GM18517 (cell line): ENCODE data around the gene DPYD.

ENCODE experiments used
- ATAC-seq: cut with Tn5 transposase; IDR thresholded peaks from one replicate; pipeline ENCODE4 v1.9.1; 2021; ENCODE audit warnings: mild to moderate bottlenecking, moderate library complexity; ENCODE audit not compliant: unreplicated experiment

DPYD gene

DNA sequence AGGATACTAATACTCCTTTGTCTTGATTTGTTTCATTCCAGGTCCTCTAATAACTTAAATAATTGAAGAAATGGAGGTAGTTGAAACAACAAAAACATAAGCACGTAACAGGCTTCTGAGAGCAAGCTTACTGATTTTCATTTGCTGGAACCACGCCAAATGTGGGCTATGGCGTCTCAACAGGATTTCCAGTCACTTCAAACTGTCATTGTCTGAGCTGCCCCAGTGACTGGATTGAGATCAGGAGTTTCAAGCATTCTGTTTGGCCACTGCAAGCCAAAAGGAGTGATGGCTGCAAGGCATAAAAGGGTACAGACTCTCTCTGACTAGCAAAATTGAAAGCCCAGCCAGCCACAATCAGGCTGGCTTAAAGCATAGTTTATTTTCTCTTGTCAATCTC is 289.9 kb downstream of the DPYD start:
- ATAC-seq = no peak

DNA sequence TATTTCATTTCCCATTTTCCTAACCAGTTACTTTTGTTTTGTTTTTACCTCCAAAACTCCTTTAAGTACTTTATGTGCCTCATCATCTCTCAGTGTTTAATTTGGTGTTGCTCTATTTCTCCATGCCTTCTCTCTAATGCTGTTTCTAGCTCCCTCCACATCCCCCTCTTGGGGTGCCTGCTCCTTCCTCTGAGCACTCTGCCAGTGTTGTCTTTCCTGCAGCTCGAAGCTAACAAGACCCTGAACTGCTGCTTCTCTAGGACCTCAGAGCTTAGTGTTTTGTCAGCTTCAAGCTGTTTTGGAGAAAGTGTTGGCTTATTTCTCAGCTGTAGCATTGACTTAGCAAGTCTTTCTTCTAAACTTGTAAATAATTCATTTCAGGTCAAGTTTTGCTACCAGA is 290.6 kb downstream of the DPYD start:
- no peak for ATAC-seq

DNA sequence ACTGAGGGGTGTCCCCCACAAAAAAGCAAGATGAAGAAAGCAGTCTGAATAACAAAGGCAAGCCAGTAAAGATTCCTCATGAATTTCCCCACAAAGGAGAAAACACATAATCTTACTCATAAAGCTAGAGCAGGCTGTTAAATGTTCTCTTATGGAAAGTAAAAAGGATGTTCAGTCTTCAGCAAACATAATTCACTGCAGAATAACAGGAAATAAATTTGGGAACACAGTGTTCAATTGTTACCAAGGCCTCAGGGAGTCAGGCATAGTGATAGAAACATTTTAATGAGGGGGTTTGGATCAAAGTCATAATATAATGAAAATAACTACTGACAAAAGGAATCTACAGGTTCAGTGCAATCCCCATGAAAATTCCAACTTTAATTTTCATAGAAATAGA is 297.6 kb downstream of the DPYD start:
- ATAC-seq = no peak

DNA sequence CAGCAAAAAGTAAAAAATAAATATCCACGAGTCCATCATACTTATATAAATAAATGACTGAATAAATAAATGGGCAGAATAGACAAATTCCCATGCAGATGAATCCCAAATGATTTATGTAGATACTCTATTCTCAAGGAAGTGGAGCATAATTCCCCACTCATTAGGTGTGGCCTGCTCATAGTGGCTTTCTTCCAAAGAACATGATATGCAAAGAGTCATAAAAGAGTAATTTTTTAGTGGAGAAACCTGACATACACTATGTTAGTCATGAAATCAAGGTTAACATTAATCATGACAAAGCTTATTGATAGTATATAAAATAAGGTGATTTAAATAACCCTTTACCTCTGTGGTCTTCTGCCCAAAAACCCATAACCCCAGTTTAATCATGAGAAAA is 298.9 kb downstream of the DPYD start:
- no peak for ATAC-seq

DNA sequence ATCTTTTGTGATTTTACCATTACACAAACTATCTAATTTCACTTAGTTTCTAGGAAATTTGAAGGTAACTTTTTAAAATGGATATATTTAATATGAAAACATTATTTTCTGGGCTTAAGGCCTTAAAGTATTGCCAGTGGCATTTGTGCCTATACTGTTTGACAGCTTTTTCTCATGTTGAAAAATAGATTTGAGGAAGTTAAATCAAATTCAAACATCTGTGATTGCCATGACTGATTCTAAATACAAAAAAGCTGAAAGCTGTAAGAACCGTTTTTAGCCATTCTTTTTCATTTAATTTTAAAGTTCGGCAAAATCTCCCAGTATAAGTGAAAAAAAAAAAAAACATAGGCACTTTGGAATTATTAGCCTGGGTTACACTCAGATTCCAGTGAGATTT is 301.1 kb downstream of the DPYD start:
- no peak for ATAC-seq

DNA sequence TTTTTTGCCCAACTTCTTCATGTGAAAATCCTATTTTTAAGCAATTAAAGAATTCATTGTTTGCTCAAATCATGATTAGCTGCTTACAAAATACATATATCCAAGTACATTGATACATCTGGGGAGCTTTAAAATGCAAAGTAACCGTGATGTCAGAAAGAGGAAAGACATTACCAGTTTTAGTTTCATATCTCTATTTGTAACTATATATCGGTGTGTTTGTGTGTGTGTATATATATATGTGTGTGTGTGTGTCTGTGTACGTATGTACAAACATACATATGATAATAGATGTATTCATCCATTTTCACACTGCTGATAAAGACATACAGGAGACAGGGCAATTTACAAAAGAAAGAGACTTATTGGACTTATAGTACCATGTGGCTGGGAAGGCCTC is 310.1 kb downstream of the DPYD start:
- no peak for ATAC-seq

DNA sequence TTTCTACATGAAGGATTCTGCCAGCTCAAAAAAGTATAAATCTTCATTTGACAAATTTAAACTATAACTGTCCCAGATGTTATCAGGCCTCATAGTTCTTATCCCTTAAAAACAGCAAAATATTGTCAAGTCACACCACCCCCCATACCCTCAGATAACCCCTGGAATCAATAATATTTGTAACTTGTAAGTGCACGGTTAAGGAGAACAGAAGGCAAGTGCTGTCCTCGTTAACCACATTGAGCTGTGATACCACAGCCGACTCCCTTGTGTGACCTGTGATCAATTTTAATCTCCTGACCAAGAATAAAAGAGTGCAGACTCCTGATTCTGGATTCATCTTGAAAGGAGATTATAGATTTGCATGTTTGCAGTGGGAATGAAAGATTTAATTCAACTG is 310.7 kb downstream of the DPYD start:
- no peak for ATAC-seq

DNA sequence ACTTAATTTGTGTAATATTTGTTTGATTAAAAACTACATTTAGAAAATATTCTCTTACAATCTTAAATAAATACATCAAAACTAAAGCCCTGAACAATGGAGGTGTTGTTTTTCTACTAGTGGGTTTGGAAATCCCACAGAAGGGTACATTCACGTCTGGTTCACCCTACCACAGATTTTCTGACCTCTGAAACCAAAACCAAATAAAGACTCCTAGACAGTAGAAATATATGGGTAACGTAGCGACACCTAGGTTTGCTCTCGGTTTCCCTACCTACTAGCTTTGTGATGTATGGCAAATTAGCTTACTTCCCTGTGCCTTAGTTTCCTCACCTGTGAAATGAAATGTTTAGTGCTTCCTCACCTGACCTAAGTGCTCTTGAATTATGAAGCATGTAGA is 312.6 kb downstream of the DPYD start:
- ATAC-seq = no peak

DNA sequence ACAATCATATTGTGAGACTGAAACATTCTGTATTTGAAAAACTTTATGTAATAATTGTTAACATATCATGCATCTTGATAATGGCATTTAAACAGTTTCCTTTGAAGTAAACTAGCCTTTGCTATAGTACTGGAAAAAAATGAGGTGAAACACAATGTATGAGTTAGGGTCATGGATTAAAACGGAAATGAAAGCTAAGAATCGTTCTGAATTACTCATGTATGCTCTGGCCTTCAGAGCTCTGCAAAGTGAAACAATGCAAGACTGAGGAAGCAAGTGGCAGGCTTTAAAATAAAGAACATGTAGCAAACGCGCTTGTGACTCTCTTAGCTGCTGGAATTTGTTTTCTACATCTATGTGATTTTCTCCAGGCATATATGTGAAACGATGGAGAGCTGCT is 317.1 kb downstream of the DPYD start:
- ATAC-seq = no peak

DNA sequence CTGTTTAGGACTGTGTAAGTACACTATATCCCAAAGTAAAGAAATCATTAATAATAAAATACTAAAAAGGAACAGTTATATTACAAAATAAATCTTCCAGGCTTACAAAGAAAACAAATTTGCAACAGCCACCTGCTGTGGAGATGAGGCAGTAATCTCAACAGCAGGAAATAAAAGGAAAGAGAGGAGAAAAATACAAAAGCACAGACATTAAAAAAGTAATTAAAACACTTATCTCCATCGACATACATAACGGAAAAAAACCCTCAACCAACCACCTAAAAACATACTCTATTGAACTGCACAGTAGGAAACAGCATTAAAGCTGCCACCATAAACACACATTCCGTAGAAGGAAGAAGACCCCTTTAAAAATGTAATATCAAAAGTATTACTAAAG is 317.6 kb downstream of the DPYD start:
- ATAC-seq = no peak

DNA sequence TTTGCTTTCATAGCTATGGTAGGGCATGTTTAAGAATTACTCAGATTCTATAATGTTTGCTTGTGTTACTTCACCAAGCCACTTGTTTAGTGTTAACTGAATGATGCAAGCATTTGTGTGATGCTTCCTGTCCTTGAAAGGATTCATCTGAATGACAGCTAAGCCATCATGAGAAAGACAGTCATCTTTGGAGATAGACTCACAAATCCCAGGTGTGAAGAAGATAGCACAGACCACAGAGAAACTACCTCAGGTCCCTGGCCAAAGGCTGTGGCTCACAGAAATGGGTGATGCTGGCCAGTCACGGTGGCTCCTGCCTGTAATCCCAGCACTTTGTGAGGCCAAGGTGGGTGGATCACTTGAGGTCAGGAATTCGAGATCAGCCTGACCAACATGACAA is 321.4 kb downstream of the DPYD start:
- ATAC-seq = no peak

DNA sequence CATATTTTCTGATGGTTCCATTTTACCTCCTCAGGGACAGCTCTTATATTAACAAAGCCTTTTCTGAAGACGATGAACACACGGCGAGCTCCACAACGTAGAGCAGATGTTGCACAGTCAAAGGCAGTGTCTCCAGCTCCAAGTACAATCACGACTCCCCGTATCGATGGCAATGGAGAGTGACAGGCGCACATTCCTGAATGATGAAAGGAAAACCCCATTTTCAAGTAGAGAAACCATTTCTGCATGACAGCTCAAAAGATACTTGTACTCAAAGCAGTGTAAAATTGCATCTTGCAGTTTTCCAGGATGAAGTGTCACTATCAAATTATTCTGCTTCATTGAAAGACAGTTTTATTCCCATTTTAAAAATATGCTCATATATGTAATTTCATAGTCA is 327.6 kb downstream of the DPYD start:
- ATAC-seq = no peak

DNA sequence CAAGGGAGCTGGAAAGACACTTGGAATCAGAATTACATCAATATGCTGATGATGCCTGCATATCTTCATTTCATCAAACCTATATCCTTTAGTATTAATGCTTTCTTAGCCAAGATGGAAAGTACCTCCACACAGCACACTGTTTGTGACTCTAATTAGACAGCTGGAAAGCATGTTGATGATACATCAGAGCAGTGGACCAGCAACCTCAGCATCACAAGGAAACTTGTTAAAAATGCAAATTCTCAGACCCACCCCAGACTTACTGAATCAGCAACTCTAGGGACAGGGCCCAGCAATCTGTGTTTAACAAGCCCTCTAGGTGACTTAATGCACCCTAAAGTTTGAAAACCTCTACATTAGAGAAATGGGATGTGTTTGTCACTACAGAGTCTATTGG is 332.1 kb downstream of the DPYD start:
- ATAC-seq = no peak

DNA sequence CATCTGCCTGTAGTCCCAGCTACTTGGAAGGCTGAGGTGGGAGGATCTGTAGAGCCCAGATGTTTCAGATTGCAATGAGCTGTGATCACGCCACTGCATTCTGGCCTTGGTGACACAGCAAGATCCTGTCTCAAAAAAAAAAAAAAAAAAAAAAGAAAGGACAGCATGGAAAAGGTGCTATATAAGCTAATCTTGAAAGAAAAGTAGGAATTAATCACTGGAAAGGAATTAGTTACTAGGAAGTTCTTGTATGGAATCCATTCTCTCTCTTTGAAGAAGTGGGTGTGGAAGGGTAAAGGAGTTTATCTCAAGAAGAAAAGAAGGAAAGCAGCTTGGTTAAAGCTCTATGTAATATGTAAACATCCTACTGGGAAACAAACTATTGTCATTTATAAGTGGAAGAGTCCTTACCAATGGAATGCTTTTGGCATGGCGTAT is 339.2 kb downstream of the DPYD start:
- ATAC-seq = no peak

DNA sequence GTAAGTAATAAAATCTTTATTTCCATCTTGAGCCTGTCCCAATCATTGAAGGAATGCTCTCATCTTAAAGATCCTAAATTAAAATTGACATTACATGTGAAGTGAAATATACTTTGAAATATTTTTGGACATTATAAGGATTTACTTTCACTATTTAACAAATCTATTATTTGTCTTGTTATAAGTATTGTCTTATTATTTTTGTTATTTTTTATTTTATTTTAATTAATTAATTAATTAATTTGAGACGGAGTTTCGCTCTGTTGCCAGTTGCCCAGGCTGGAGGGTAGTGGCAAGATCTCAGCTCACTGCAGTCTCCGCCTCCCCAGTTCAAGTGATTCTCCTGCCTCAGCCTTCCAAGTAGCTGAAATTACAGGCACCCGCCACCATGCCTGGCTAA is 343.2 kb downstream of the DPYD start:
- no peak for ATAC-seq

DNA sequence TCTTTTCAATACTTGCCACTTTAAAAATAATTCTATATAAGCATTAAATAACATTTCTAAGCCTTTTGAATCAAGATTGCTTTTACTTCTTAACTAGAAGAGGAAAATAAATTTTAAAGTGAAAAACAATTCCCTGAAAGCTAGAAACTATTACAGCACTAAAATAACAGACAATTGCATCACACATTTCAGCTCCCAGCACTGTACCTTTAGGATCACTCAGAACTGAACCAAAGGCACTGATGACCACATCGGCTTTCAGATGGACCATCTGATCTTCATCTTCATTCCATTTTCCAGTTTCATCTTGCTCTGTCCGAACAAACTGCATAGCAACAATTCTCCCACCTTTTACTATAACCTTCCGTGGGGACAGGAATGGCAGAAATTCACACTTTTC is 347.3 kb downstream of the DPYD start:
- ATAC-seq = no peak

DNA sequence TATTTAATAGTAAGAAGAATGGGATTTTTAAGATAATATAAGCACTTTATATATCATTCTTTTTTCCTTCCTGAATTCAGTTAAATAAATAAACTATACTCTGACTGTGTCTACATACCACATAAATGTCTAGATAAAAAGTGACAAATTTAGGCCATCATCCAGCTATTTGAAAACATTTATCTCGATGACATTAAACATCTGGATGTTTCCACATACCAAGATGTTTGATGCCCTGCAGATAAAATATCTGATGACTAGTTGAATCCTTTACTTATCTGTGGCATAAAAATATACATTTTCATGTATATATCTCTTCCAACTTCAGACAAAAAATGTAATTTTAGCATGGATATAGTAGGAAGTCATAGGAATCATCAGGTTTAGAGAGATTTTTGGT is 348.3 kb downstream of the DPYD start:
- ATAC-seq = no peak

DNA sequence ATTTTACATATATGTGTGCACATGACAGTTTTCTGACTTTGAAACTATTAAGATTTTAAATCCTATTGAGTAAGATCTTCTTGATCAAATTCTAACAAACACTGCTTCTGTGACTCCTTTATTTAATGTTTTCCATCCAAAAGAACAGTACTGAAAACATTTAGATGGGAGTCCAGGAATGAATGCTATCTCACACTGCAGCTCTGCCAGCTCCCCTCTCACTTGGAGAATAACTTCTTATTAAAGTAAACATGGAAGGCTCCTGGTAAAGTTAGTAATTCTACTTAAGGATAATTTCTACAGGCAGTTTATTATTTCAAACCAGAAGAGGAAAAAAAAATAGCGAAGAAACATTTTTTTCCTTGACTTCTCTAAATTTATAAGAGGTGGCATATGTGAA is 349.1 kb downstream of the DPYD start:
- ATAC-seq = no peak

DNA sequence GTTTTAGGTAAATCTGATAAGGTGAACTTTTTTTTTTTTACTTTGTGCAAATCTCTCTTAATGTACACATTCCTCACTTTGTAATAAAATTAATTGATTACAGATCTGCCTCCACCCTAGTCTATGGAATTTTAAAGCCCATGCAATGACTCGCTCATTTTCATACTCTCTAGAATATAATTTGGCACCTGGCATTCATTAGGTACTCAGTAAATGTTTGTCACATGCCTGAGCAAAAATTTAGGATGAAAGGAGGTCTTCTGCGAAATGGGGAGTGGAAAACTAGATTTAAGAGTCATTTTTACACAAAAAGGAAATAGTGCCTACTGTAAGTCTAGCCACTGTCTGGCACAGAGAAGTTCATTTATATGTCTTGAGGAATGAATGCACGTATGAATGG is 350.1 kb downstream of the DPYD start:
- ATAC-seq = no peak

DNA sequence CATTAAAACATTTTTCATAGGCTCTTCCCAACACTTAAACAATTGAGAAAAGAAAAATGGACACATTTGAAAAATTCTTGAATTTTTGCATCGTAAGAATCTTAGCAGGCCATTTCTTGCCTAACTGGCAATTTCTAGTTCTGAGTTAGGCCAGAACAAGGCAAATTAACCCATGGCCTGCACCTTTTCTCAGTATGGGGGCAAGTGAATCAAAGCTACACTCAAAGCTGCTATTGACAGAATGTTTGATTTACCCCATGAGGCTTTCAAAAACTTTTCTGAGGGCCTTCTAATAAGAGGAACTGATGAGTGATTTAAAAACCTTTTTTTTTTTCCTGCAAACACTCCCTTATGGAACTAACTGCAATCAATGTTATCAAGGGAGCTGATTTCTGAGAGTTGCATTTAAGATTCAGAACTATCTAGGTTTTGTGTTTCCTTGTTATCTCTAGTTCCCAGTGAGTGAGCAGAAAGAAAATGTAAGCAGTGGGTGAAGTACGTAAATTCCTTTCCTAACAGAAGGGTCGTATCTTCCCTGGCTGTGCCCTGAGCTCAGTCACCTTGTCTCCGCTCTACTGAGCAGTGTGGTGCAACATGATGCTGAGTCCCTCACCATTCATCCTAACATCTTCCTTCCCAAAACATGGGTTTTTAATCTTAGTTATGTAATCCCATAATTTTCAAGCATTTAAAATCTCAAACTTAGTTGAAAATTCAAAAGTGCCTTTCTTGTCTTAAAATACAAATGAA is 353.7 kb downstream of the DPYD start:
- no peak for ATAC-seq

DNA sequence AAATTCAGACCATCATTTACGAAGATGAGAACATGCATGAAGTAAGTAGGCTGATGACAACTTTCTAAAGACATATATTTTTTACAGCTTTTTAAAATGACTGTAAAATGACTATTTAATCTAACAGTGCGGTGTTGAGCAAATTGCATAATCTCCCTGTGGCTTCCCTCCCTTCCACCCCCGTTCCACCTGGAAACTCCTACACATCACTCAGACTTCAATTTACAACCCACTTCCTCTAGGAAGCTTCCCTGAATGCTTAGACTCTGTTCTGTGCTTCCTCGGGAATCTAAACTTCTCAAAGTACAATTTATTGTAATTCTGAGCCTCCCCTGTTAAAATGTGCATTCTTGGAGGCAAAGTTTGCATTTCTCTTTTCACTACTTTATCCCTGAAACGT is 354.9 kb downstream of the DPYD start:
- no peak for ATAC-seq

DNA sequence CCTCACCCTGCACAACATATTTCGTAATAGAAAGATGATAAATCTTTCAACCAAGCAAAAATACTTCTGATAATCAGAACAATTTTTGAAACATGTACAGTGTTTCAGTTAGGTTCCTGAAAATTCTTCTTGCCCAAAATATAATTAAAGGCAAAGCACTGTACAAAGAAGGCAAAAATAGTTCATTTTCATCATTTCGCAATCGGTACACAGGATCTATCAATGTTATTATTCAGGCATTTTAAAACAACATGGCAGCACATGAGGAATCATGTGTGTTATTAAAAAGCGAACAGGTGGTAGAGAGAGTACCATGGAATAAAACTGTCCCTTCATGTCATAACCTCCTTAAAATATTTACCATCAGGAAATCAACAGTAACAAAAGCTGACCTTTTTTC is 356.9 kb downstream of the DPYD start:
- ATAC-seq = no peak

DNA sequence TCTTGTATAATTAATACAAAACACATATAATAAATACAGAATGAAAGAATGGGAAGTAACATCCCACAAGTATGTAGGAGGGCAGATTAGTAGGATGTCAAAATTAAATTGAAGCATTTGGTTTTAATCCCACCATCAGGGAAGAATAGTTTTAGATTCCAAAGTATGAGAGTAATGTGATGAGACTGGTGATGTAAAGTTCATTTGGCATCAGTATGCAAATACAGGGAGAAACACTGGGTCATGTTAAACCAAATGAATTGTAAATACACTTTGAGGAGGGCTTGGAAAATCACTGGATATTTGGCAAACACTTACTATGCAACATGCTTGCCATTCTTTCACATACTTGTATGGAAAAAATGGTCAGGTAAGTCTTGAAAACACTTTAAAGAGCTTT is 358.8 kb downstream of the DPYD start:
- no peak for ATAC-seq
